ENCODE measurements around the gene SHC2.

GRCh38 chr19:402786-403185 lies 58.0 kb downstream of the SHC2 start:
- no peak for TF ChIP-seq CTCF (IDR thresholded peaks at IDR 0.05; ENCODE audit: poor library complexity)
- TF ChIP-seq EZH2 (IDR thresholded peaks at IDR 0.05; ENCODE audit: borderline replicate concordance), result no peak

Measured in hepatocyte (in vitro differentiated cells).